Progenitor cell of endocrine pancreas (in vitro differentiated cells): ENCODE measurements around the gene CHST15. TPM values are rescaled to one million over a fixed set of nuclear protein-coding genes. Genes with fewer than 3 reads are reported as not detected.
A peak's percentile ranks its signal among the peaks of the same experiment; 100 is the strongest.

ENCODE experiments used
- DNase-seq: peaks from one replicate; pipeline ENCODE4 v3.0.0; 2021; ENCODE audit warnings: low spot score; ENCODE audit not compliant: unreplicated experiment
- H3K27ac Mint-ChIP-seq: 2 replicates; pipeline ENCODE4 v1.8.0; 2021; ENCODE audit warnings: mild to moderate bottlenecking, moderate library complexity, mixed read lengths
- H3K27me3 Mint-ChIP-seq: 2 replicates; pipeline ENCODE4 v1.8.0; 2021; ENCODE audit warnings: mixed read lengths
- H3K36me3 Mint-ChIP-seq: 2 replicates; pipeline ENCODE4 v1.8.0; 2022; ENCODE audit warnings: mixed read lengths; ENCODE audit not compliant: insufficient read depth
- H3K4me1 Mint-ChIP-seq: 2 replicates; pipeline ENCODE4 v1.8.0; 2021; ENCODE audit warnings: low read depth, mixed read lengths
- H3K4me3 Mint-ChIP-seq: 2 replicates; pipeline ENCODE4 v1.8.0; 2021; ENCODE audit warnings: low read depth, mild to moderate bottlenecking, moderate library complexity, mixed read lengths
- H3K9me3 Mint-ChIP-seq: 2 replicates; pipeline ENCODE4 v1.8.0; 2021; ENCODE audit warnings: low read depth, mixed read lengths
- total RNA-seq: library from RNA; stranded (reverse); gene quantifications from 2 replicates; pipeline ENCODE4 v1.2.1, GENCODE V29; 2021
- TF ChIP-seq, protein P1 (sequence below): fragments of 200-600 bp; sonication (generic); IDR thresholded peaks from one replicate; pipeline ENCODE4 v1.5.0; 2021; ENCODE audit warnings: antibody characterized with exemption, mild to moderate bottlenecking; ENCODE audit not compliant: unreplicated experiment

Gene CHST15
- total RNA-seq, 1 donor from 2014 or later: 7.9 TPM

DNA sequence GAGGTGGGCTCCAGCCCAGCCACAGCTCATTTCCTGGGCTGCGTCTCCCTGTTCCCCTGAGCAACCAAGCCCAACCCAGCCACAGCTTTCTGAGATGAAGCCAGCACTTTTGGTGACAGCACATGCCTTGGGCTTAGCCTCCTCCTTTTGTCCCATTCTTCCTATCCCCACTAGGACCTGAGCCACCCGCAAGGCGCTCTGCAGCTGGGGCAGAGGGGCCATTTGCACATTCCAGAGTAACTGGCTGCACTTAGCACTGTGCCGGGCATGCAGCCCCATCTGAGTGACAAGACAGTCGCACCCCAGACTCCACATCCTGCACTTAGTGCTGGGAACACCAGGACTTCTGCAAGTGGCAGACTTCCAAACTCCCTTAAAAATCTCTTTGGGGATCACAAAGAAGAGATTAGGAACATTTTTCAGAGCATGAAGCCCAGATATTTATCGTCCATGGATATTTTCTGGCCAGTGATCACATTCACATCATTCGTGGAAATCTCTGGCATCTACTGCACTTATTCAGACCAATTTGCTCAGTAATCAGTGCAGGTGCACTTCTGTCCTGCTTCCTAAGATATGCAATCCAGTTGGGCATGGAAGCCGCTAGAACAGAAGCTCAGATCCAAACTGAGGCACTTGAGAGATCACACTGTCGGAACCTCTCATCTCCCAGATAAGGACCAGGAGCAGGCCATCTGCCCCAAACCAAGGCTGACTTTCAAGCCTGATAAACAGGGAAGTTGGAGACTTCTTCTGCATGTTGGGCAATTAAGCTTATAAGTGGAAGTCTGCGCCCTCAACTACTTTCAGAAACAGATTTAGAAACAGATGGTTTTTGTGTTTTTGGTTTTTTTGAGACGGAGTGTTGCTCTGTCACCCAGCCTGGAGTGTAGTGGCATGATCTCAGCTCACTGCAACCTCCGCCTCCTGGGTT is 26.4 kb downstream of the CHST15 start:
- Mint-ChIP-seq H3K4me3 (no peak overlapping the region), H3K36me3 (no peaks in the 10 kb centered on the region), H3K27ac (no peak overlapping the region), H3K4me1 (peaks cover 18% of the 10 kb centered on the region), H3K27me3 (peaks cover 16% of the 10 kb centered on the region), H3K9me3 (no peaks in the 10 kb centered on the region)
- TF ChIP-seq, protein P1, sequence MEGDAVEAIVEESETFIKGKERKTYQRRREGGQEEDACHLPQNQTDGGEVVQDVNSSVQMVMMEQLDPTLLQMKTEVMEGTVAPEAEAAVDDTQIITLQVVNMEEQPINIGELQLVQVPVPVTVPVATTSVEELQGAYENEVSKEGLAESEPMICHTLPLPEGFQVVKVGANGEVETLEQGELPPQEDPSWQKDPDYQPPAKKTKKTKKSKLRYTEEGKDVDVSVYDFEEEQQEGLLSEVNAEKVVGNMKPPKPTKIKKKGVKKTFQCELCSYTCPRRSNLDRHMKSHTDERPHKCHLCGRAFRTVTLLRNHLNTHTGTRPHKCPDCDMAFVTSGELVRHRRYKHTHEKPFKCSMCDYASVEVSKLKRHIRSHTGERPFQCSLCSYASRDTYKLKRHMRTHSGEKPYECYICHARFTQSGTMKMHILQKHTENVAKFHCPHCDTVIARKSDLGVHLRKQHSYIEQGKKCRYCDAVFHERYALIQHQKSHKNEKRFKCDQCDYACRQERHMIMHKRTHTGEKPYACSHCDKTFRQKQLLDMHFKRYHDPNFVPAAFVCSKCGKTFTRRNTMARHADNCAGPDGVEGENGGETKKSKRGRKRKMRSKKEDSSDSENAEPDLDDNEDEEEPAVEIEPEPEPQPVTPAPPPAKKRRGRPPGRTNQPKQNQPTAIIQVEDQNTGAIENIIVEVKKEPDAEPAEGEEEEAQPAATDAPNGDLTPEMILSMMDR: no peak
- no peak for DNase-seq

DNA sequence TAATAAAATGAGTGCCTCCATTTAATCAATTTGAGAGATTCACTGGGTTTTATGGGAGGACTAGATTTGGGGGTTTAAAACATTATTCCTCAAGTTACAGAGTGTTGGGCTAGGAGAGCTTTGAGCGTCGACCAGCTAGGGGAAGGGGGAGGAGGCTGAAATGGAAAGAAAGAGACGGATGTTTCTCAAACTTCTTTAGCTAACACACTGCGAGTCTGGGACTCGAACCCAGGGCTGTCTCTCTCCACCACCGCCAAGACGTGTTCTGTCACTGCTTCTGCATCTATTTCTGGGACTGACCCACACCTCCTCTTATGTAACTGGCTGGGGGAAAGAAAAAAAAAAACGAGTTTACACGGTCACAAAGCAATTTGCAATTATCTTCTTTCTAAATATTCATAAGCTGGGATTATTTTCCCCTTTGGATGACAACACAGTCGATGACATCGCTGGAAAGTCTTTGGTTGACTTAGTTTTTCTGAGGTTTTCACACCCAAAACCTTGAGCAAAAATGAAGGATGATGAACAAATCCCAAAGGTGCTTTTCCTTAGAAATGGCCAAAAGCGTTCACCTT is 27.2 kb downstream of the CHST15 start:
- DNase-seq: no peak
- Mint-ChIP-seq H3K27me3 (peaks cover 16% of the 10 kb centered on the region), H3K4me3 (no peak overlapping the region), H3K27ac (peak overlapping the region; percentile 20), H3K36me3 (no peaks in the 10 kb centered on the region), H3K4me1 (peaks cover 18% of the 10 kb centered on the region), H3K9me3 (no peaks in the 10 kb centered on the region)
- TF ChIP-seq, protein P1: no peak

DNA sequence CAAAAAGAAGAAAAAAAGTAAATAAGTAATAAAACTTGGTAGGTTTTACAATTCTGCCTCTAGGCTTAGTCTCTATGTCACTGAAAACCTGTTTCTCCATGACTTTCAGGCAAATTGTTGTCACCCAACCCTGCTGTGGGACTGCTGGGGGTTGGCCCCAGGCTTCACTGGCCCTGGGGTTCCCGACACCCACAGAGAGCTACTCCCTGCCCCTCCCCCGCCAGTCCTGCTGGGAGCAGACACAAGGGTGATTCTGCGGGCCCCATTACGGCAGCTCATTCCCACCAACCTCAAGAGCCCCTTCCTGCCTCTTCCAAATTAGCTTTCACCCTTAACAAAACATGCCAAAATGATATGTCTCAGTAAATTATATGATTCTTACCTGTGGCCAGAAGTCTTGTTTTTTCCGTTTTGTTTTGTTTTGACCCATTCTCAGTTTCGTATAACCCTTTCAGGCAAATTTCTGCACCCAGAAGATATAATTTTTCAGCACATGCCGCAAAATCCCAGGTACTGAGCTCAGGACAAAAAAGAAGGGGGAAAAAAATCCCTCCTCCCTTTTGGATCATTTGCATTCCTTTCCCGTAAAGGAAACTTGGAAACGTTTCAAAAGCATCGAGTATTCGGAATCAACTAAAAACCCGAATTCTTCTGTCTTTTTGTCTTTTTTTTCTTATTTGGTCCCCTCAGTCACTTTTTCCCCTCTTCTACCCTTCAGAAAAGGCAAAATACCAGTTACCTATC is 27.8 kb downstream of the CHST15 start:
- H3K9me3 Mint-ChIP-seq: no peaks in the 10 kb centered on the region
- DNase-seq: no peak
- H3K36me3 Mint-ChIP-seq: no peaks in the 10 kb centered on the region
- TF ChIP-seq, protein P1: no peak
- H3K27me3 Mint-ChIP-seq: peaks cover 16% of the 10 kb centered on the region
- no peak overlapping the region for H3K4me3 Mint-ChIP-seq
- peaks cover 18% of the 10 kb centered on the region for H3K4me1 Mint-ChIP-seq
- no peak overlapping the region for H3K27ac Mint-ChIP-seq

DNA sequence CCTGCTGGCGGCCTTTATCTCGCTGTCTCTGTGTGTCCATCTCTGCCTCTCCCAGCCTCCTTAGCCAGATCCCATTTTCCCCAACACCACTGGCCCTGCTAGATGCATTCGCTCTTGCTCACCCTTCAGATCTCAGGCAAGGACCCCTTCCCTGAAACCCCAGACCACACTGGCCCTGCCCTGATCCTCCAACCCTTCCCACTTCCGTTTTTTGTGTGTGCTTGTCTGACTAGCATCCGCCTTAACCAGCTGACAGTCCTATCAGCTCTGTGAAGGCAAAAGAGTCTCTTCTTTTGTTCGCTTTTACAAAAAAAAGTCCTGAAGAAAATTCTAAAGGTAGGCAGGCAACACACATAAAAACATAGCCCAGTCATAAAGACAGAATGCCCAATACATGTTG is 28.7 kb downstream of the CHST15 start:
- no peak for DNase-seq
- H3K4me3 Mint-ChIP-seq: no peak overlapping the region
- peaks cover 18% of the 10 kb centered on the region for H3K4me1 Mint-ChIP-seq
- H3K27me3 Mint-ChIP-seq: peaks cover 16% of the 10 kb centered on the region
- H3K27ac Mint-ChIP-seq: peak overlapping the region; percentile 51
- no peaks in the 10 kb centered on the region for H3K36me3 Mint-ChIP-seq
- no peaks in the 10 kb centered on the region for H3K9me3 Mint-ChIP-seq
- TF ChIP-seq, protein P1: no peak
